ENCODE data around the gene SERTAD1.

SERTAD1 gene

GRCh38 chr19:40379446-40380198, 46.2 kb downstream of the SERTAD1 start:
- Histone ChIP-seq H3K4me1 (no peaks in the 10 kb centered on the region), H3K27ac (no peak overlapping the region), H3K27me3 (no peaks in the 10 kb centered on the region), H3K9me3 (no peaks in the 10 kb centered on the region), H3K36me3 (peaks cover 11 to 65% (median 54%) of the 10 kb centered on the region in 3 donors), H3K4me3 (no peak overlapping the region)
- intact Hi-C loops (cut with DNase I; ENCODE audit: low total_unique reads) = no loop called here
- DNase-seq = no peak
- TF ChIP-seq CTCF (IDR thresholded peaks at IDR 0.05) = no peak

GRCh38 chr19:40378509-40378908, 47.3 kb downstream of the SERTAD1 start:
- Histone ChIP-seq H3K36me3 (peaks cover 11 to 77% (median 65%) of the 10 kb centered on the region in 3 donors), H3K27me3 (no peaks in the 10 kb centered on the region), H3K4me1 (no peaks in the 10 kb centered on the region), H3K4me3 (no peak overlapping the region), H3K27ac (no peak overlapping the region), H3K9me3 (no peaks in the 10 kb centered on the region)
- intact Hi-C loops (cut with DNase I; ENCODE audit: low total_unique reads) = no loop called here
- DNase-seq = no peak
- no peak for TF ChIP-seq CTCF (IDR thresholded peaks at IDR 0.05)

GRCh38 chr19:40377876-40378385, 47.9 kb downstream of the SERTAD1 start:
- H3K27me3 ChIP-seq = no peaks in the 10 kb centered on the region
- H3K27ac ChIP-seq = no peak overlapping the region
- H3K9me3 ChIP-seq = no peaks in the 10 kb centered on the region
- H3K4me3 ChIP-seq = no peak overlapping the region
- DNase-seq = no peak
- TF ChIP-seq CTCF (IDR thresholded peaks at IDR 0.05) = no peak
- no peaks in the 10 kb centered on the region for H3K4me1 ChIP-seq
- intact Hi-C loops (cut with DNase I; ENCODE audit: low total_unique reads) = no loop called here
- H3K36me3 ChIP-seq = peaks cover 13 to 82% (median 71%) of the 10 kb centered on the region in 3 donors

GRCh38 chr19:40376286-40376862, 49.4 kb downstream of the SERTAD1 start:
- Histone ChIP-seq H3K27ac (no peak overlapping the region), H3K36me3 (peaks cover 25 to 98% (median 86%) of the 10 kb centered on the region in 3 donors), H3K27me3 (no peaks in the 10 kb centered on the region), H3K9me3 (no peaks in the 10 kb centered on the region), H3K4me3 (no peak overlapping the region), H3K4me1 (no peaks in the 10 kb centered on the region)
- intact Hi-C loops (cut with DNase I; ENCODE audit: low total_unique reads) = no loop called here
- TF ChIP-seq CTCF (IDR thresholded peaks at IDR 0.05) = no peak
- no peak for DNase-seq

- no peaks in the 10 kb centered on the region for H3K9me3 ChIP-seq
- peaks cover 41 to 98% (median 91%) of the 10 kb centered on the region in 3 donors for H3K36me3 ChIP-seq
- H3K4me3 ChIP-seq = no peak overlapping the region
- no peak overlapping the region for H3K27ac ChIP-seq
- intact Hi-C loops (cut with DNase I; ENCODE audit: low total_unique reads) = no loop called here
- no peak for TF ChIP-seq CTCF (IDR thresholded peaks at IDR 0.05)
- no peaks in the 10 kb centered on the region for H3K27me3 ChIP-seq
- DNase-seq = no peak
- no peaks in the 10 kb centered on the region for H3K4me1 ChIP-seq
Measured at GRCh38 chr19:40374084-40374483, 51.7 kb downstream of the SERTAD1 start.

All from tibial artery (tissue), 4 donors.